GM10266 (cell line): ENCODE measurements around the gene WDR59.
A peak's percentile ranks its signal among the peaks of the same experiment; 100 is the strongest.

Source experiments
- DNase-seq: peaks from one replicate; pipeline ENCODE4 v3.0.0; 2012; ENCODE audit errors: extremely low spot score
- CTCF ChIP-seq: IDR thresholded peaks from 2 replicates; pipeline ENCODE4 v1.5.1; 2012; ENCODE audit warnings: mild to moderate bottlenecking, low read depth; ENCODE audit not compliant: control insufficient read depth, insufficient read depth; ENCODE audit errors: missing control alignments

The WDR59 gene

GRCh38 chr16:74887084-74887483 lies 97.8 kb downstream of the WDR59 start:
- TF ChIP-seq CTCF: no peak
- DNase-seq: no peak

- no peak for TF ChIP-seq CTCF
- no peak for DNase-seq
These were observed 107.2 kb downstream of the WDR59 start for GRCh38 chr16:74877706-74878105.

GRCh38 chr16:74874912-74875546 lies 109.9 kb downstream of the WDR59 start:
- DNase-seq: no peak
- no peak for TF ChIP-seq CTCF

GRCh38 chr16:74874123-74874522 lies 110.8 kb downstream of the WDR59 start:
- no peak for DNase-seq
- no peak for TF ChIP-seq CTCF

- DNase-seq: no peak
- TF ChIP-seq CTCF: no peak
These were observed 112.6 kb downstream of the WDR59 start for GRCh38 chr16:74872302-74872701.

- TF ChIP-seq CTCF: no peak
These were observed 113.3 kb downstream of the WDR59 start for GRCh38 chr16:74871608-74872007.

GRCh38 chr16:74868501-74868900 lies 116.4 kb downstream of the WDR59 start:
- DNase-seq: peak; percentile 28
- TF ChIP-seq CTCF: no peak

More at GRCh38 chr16:74871608-74872007, 113.3 kb downstream of the WDR59 start:
- no peak for DNase-seq
